NCI-H146 treated with DMSO at 0.1 percent for 48 hours (cell line): ENCODE data around the gene GLUL.
"Not testable (repeated sequence)": the region's sequence is repeated elsewhere in the genome, so short reads cannot be mapped to it uniquely, and the experiment has no call there.

ENCODE experiments used
- DNase-seq: peaks from one replicate; lab custom pipeline; 2025; ENCODE audit not compliant: unreplicated experiment; lab: John Stamatoyannopoulos, UW

Gene GLUL

GRCh38 chr1:182395906-182396305 lies 4.3 kb upstream of the GLUL start:
- DNase-seq, result no peak

- no peak for DNase-seq
Observed at GRCh38 chr1:182394055-182394775, 2.6 kb upstream of the GLUL start.

GRCh38 chr1:182392050-182393028 lies 749 bp upstream of the GLUL start:
- DNase-seq, result peak; percentile 41

GRCh38 chr1:182391028-182391361 lies 595 bp downstream of the GLUL start:
- no peak for DNase-seq

GRCh38 chr1:182389619-182390047 lies 2.0 kb downstream of the GLUL start:
- DNase-seq, result no peak

- no peak for DNase-seq
Observed at GRCh38 chr1:182388392-182389134, 3.0 kb downstream of the GLUL start.

GRCh38 chr1:182387566-182387965 lies 4.0 kb downstream of the GLUL start:
- no peak for DNase-seq

GRCh38 chr1:182386980-182387379 lies 4.6 kb downstream of the GLUL start:
- DNase-seq, result no peak

- no peak for DNase-seq
Observed at GRCh38 chr1:182385885-182386853, 5.4 kb downstream of the GLUL start.

GRCh38 chr1:182384387-182384960 lies 7.1 kb downstream of the GLUL start:
- no peak for DNase-seq

- DNase-seq, result no peak
Observed at GRCh38 chr1:182383934-182384333, 7.7 kb downstream of the GLUL start.

GRCh38 chr1:182383037-182383661 lies 8.4 kb downstream of the GLUL start:
- DNase-seq, result no peak

- DNase-seq, result no peak
Observed at GRCh38 chr1:182381962-182382819, 9.4 kb downstream of the GLUL start.

- DNase-seq, result no peak
Observed at GRCh38 chr1:182380199-182380598, 11.4 kb downstream of the GLUL start.

GRCh38 chr1:182379781-182380180 lies 11.8 kb downstream of the GLUL start:
- DNase-seq, result not testable (repeated sequence)

GRCh38 chr1:182376936-182377574 lies 14.5 kb downstream of the GLUL start:
- DNase-seq, result no peak

- DNase-seq, result no peak
Observed at GRCh38 chr1:182374101-182374834, 17.3 kb downstream of the GLUL start.
